ENCODE data around the gene LYRM1. TPM values are rescaled to one million over a fixed set of nuclear protein-coding genes. Genes with fewer than 3 reads are reported as not detected.

LYRM1 gene
- total RNA-seq, 1 experiment from 2014 or later = 48.2 TPM

- H3K9me3 ChIP-seq (replicated peaks) = no peaks in the 10 kb centered on the region
- H3K4me3 ChIP-seq = no peak overlapping the region
- DNase-seq (ENCODE audit: low read depth in 1 of 2, low spot score in 2 of 2) = peak in 1 of 2 experiments; percentile 43
- H3K36me3 ChIP-seq = peaks cover 11% of the 10 kb centered on the region
- peaks cover 48% of the 10 kb centered on the region for H3K4me1 ChIP-seq (replicated peaks)
- peak overlapping the region; percentile 42 for H3K27ac ChIP-seq
- H3K27me3 ChIP-seq (replicated peaks) = no peaks in the 10 kb centered on the region
Observed at GRCh38 chr16:20879175-20880040, 21.2 kb upstream of the LYRM1 start.

GRCh38 chr16:20880867-20881502, 19.6 kb upstream of the LYRM1 start:
- Histone ChIP-seq H3K4me1 (replicated peaks) (peaks cover 40% of the 10 kb centered on the region), H3K9me3 (replicated peaks) (no peaks in the 10 kb centered on the region), H3K27me3 (replicated peaks) (no peaks in the 10 kb centered on the region), H3K4me3 (no peak overlapping the region), H3K27ac (no peak overlapping the region), H3K36me3 (peaks cover 11% of the 10 kb centered on the region)
- peak in 1 of 2 experiments; percentile 38 for DNase-seq (ENCODE audit: low read depth in 1 of 2, low spot score in 2 of 2)

- no peak overlapping the region for H3K4me3 ChIP-seq
- no peak for DNase-seq (ENCODE audit: low read depth in 1 of 2, low spot score in 2 of 2)
- H3K9me3 ChIP-seq (replicated peaks) = no peaks in the 10 kb centered on the region
- peaks cover 40% of the 10 kb centered on the region for H3K4me1 ChIP-seq (replicated peaks)
- H3K36me3 ChIP-seq = peaks cover 11% of the 10 kb centered on the region
- H3K27me3 ChIP-seq (replicated peaks) = no peaks in the 10 kb centered on the region
- H3K27ac ChIP-seq = no peak overlapping the region
Observed at GRCh38 chr16:20881503-20881878, 19.1 kb upstream of the LYRM1 start.

GRCh38 chr16:20883554-20884239, 16.9 kb upstream of the LYRM1 start:
- Histone ChIP-seq H3K27ac (no peak overlapping the region), H3K27me3 (replicated peaks) (no peaks in the 10 kb centered on the region), H3K9me3 (replicated peaks) (no peaks in the 10 kb centered on the region), H3K36me3 (peaks cover 19% of the 10 kb centered on the region), H3K4me1 (replicated peaks) (peaks cover 37% of the 10 kb centered on the region), H3K4me3 (no peak overlapping the region)
- DNase-seq (ENCODE audit: low read depth in 1 of 2, low spot score in 2 of 2) = no peak

GRCh38 chr16:20884240-20884556, 16.4 kb upstream of the LYRM1 start:
- no peaks in the 10 kb centered on the region for H3K27me3 ChIP-seq (replicated peaks)
- DNase-seq (ENCODE audit: low read depth in 1 of 2, low spot score in 2 of 2) = peak in 1 of 2 experiments; percentile 52

GRCh38 chr16:20886320-20886719, 14.3 kb upstream of the LYRM1 start:
- DNase-seq (ENCODE audit: low read depth in 1 of 2, low spot score in 2 of 2) = no peak

More at GRCh38 chr16:20884240-20884556, 16.4 kb upstream of the LYRM1 start:
- peaks cover 19% of the 10 kb centered on the region for H3K36me3 ChIP-seq
- peaks cover 32% of the 10 kb centered on the region for H3K4me1 ChIP-seq (replicated peaks)
- no peak overlapping the region for H3K27ac ChIP-seq
- no peaks in the 10 kb centered on the region for H3K9me3 ChIP-seq (replicated peaks)
- H3K4me3 ChIP-seq = no peak overlapping the region

GRCh38 chr16:20887207-20887606, 13.4 kb upstream of the LYRM1 start:
- Histone ChIP-seq H3K4me1 (replicated peaks) (peaks cover 11% of the 10 kb centered on the region), H3K27ac (no peak overlapping the region), H3K36me3 (peaks cover 34% of the 10 kb centered on the region), H3K27me3 (replicated peaks) (no peaks in the 10 kb centered on the region), H3K4me3 (no peak overlapping the region), H3K9me3 (replicated peaks) (no peaks in the 10 kb centered on the region)
- no peak for DNase-seq (ENCODE audit: low read depth in 1 of 2, low spot score in 2 of 2)

More at GRCh38 chr16:20886320-20886719, 14.3 kb upstream of the LYRM1 start:
- Histone ChIP-seq H3K4me3 (no peak overlapping the region), H3K36me3 (peaks cover 25% of the 10 kb centered on the region), H3K4me1 (replicated peaks) (peaks cover 17% of the 10 kb centered on the region), H3K9me3 (replicated peaks) (no peaks in the 10 kb centered on the region), H3K27me3 (replicated peaks) (no peaks in the 10 kb centered on the region), H3K27ac (no peak overlapping the region)

- no peaks in the 10 kb centered on the region for H3K4me1 ChIP-seq (replicated peaks)
- no peaks in the 10 kb centered on the region for H3K27me3 ChIP-seq (replicated peaks)
- no peak overlapping the region for H3K27ac ChIP-seq
- H3K4me3 ChIP-seq = no peak overlapping the region
- peaks cover 50% of the 10 kb centered on the region for H3K36me3 ChIP-seq
- no peak for DNase-seq (ENCODE audit: low read depth in 1 of 2, low spot score in 2 of 2)
- no peaks in the 10 kb centered on the region for H3K9me3 ChIP-seq (replicated peaks)
Observed at GRCh38 chr16:20889625-20890275, 10.8 kb upstream of the LYRM1 start.

- no peak for DNase-seq (ENCODE audit: low read depth in 1 of 2, low spot score in 2 of 2)
Observed at GRCh38 chr16:20894388-20894787, 6.2 kb upstream of the LYRM1 start.

GRCh38 chr16:20897253-20897897, 3.2 kb upstream of the LYRM1 start:
- H3K27ac ChIP-seq = no peak overlapping the region
- H3K27me3 ChIP-seq (replicated peaks) = no peaks in the 10 kb centered on the region
- H3K9me3 ChIP-seq (replicated peaks) = no peaks in the 10 kb centered on the region
- no peak for DNase-seq (ENCODE audit: low read depth in 1 of 2, low spot score in 2 of 2)
- no peak overlapping the region for H3K4me3 ChIP-seq
- peaks cover 61% of the 10 kb centered on the region for H3K36me3 ChIP-seq
- peaks cover 19% of the 10 kb centered on the region for H3K4me1 ChIP-seq (replicated peaks)

More at GRCh38 chr16:20894388-20894787, 6.2 kb upstream of the LYRM1 start:
- no peak overlapping the region for H3K27ac ChIP-seq
- H3K4me3 ChIP-seq = no peak overlapping the region
- H3K27me3 ChIP-seq (replicated peaks) = no peaks in the 10 kb centered on the region
- H3K9me3 ChIP-seq (replicated peaks) = no peaks in the 10 kb centered on the region
- H3K4me1 ChIP-seq (replicated peaks) = peaks cover 10% of the 10 kb centered on the region
- H3K36me3 ChIP-seq = peaks cover 66% of the 10 kb centered on the region

- DNase-seq (ENCODE audit: low read depth in 1 of 2, low spot score in 2 of 2) = no peak
- peaks cover 55% of the 10 kb centered on the region for H3K36me3 ChIP-seq
- H3K27ac ChIP-seq = no peak overlapping the region
- H3K4me1 ChIP-seq (replicated peaks) = peaks cover 19% of the 10 kb centered on the region
- no peaks in the 10 kb centered on the region for H3K27me3 ChIP-seq (replicated peaks)
- no peaks in the 10 kb centered on the region for H3K9me3 ChIP-seq (replicated peaks)
- no peak overlapping the region for H3K4me3 ChIP-seq
Observed at GRCh38 chr16:20897922-20898321, 2.6 kb upstream of the LYRM1 start.

GRCh38 chr16:20899071-20899470, 1.5 kb upstream of the LYRM1 start:
- DNase-seq (ENCODE audit: low read depth in 1 of 2, low spot score in 2 of 2) = peak in 1 of 2 experiments; percentile 50
- no peaks in the 10 kb centered on the region for H3K9me3 ChIP-seq (replicated peaks)
- peak overlapping the region; percentile 73 for H3K4me3 ChIP-seq
- peaks cover 48% of the 10 kb centered on the region for H3K36me3 ChIP-seq
- H3K27ac ChIP-seq = peak overlapping the region; percentile 65
- no peaks in the 10 kb centered on the region for H3K27me3 ChIP-seq (replicated peaks)
- H3K4me1 ChIP-seq (replicated peaks) = peaks cover 29% of the 10 kb centered on the region
